Body of pancreas (tissue), 4 donors: ENCODE data around the gene MAP7D2. TPM values are rescaled to one million over a fixed set of nuclear protein-coding genes. Genes with fewer than 3 reads are reported as not detected.

ENCODE experiments used
- ATAC-seq: fragments of 150-250 bp; one replicate; pipeline ENCODE4 v1.9.1; 2016
- DNase-seq, 4 donors: peaks; one replicate each; pipeline ENCODE4 v3.0.0-alpha.2; 2019
- H3K27ac ChIP-seq, 4 donors: fragments of 200-600 bp; sonication (generic); 1 replicate in 3 of 4; 2 replicates in 1 of 4; pipeline versions ENCODE4 v1.5.1 to v1.6.1; 2016 to 2019; ENCODE audit warnings: mild to moderate bottlenecking in 1 of 4, mixed read lengths in 1 of 4, moderate library complexity in 1 of 4
- H3K27me3 ChIP-seq, 2 donors: fragments of 200-600 bp; sonication (generic); one replicate each; pipeline ENCODE4 v1.6.0; 2016; ENCODE audit warnings: mild to moderate bottlenecking in 1 of 2
- H3K36me3 ChIP-seq, 2 donors: fragments of 200-600 bp; sonication (generic); replicated peaks in 1 of 2; 2 replicates each; pipeline ENCODE4 v1.5.1; 2016; ENCODE audit warnings: low read depth in 2 of 2; ENCODE audit not compliant: insufficient read depth in 1 of 2
- H3K4me1 ChIP-seq: fragments of 200-600 bp; sonication (generic); one replicate; pipeline ENCODE4 v1.6.0; 2016
- H3K4me3 ChIP-seq, 2 donors: fragments of 200-600 bp; sonication (generic); 1 replicate in 1 of 2; 2 replicates in 1 of 2; pipeline ENCODE4 v1.5.1; 2016 to 2019
- H3K9me3 ChIP-seq, 3 donors: fragments of 200-600 bp; sonication (generic); 1 replicate in 2 of 3; 2 replicates in 1 of 3; pipeline ENCODE4 v1.5.1; 2016
- POLR2A ChIP-seq, 3 donors: fragments of 450-650 bp; IDR thresholded peaks; one replicate each; pipeline ENCODE4 v1.6.1; 2016; ENCODE audit warnings: antibody characterized with exemption in 3 of 3, mild to moderate bottlenecking in 2 of 3
- WGBS, 2 donors: methylation state at CpG; one replicate each; pipeline ENCODE4 v1.1.5; 2017; 5-methylcytosine and 5-hydroxymethylcytosine counted together
- intact Hi-C: fragments of 100-400 bp; cut with DNase I; formaldehyde crosslinking; loops from one replicate; pipeline ENCODE4 v1.15.1; 2023
- total RNA-seq, 2 donors: library from RNA; depleted of rRNA; stranded (reverse); fragments of >200 nt; gene quantifications; one replicate each; pipeline ENCODE4 v1.1.0, GENCODE V29; 2016
- TF ChIP-seq, protein P1 (sequence below), 7 experiments: fragments of 450-650 bp in 4 of 7; fragments of 200-600 bp in 3 of 7; sonication (generic) in 3 of 7; IDR thresholded peaks; one replicate each; pipeline ENCODE4 v1.5.1; 2016 to 2019; ENCODE audit warnings: antibody characterized with exemption in 7 of 7

The MAP7D2 gene
- total RNA-seq, 2 donors from 2014 or later = under 0.01 to 0.99 TPM

DNA sequence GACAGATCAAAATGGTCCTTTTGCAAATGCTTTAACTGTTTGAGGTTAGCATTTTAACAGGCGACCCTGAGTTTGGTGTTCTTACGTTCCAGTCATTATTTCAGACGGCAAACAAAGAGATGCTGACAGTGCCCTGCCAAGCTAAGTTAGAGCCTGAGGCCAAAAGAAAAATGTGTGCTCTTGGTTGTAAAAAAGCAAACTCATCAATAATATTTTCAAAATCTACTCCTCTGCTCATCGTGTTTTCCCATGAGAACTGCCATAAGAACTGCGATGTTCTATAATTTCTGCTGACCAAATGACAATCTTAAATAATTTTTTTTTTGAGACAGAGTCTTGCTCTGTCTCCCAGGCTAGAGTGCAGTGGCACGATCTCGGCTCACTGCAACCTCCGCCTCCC, 63.2 kb downstream of the MAP7D2 start:
- Histone ChIP-seq H3K4me1 (no peaks in the 10 kb centered on the region), H3K36me3 (no peaks in the 10 kb centered on the region), H3K4me3 (no peak overlapping the region), H3K27me3 (no peaks in the 10 kb centered on the region), H3K9me3 (no peaks in the 10 kb centered on the region), H3K27ac (no peak overlapping the region)
- TF ChIP-seq POLR2A (IDR thresholded peaks at IDR 0.05) = no peak
- TF ChIP-seq, protein P1, sequence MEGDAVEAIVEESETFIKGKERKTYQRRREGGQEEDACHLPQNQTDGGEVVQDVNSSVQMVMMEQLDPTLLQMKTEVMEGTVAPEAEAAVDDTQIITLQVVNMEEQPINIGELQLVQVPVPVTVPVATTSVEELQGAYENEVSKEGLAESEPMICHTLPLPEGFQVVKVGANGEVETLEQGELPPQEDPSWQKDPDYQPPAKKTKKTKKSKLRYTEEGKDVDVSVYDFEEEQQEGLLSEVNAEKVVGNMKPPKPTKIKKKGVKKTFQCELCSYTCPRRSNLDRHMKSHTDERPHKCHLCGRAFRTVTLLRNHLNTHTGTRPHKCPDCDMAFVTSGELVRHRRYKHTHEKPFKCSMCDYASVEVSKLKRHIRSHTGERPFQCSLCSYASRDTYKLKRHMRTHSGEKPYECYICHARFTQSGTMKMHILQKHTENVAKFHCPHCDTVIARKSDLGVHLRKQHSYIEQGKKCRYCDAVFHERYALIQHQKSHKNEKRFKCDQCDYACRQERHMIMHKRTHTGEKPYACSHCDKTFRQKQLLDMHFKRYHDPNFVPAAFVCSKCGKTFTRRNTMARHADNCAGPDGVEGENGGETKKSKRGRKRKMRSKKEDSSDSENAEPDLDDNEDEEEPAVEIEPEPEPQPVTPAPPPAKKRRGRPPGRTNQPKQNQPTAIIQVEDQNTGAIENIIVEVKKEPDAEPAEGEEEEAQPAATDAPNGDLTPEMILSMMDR (IDR thresholded peaks at IDR 0.05) = no peak
- WGBS, 2 donors = 81 to 83% methylated on average over 4 to 8 of the region's 8 CpGs
- intact Hi-C loops = no loop called here
- no peak for DNase-seq
- no peak for ATAC-seq

DNA sequence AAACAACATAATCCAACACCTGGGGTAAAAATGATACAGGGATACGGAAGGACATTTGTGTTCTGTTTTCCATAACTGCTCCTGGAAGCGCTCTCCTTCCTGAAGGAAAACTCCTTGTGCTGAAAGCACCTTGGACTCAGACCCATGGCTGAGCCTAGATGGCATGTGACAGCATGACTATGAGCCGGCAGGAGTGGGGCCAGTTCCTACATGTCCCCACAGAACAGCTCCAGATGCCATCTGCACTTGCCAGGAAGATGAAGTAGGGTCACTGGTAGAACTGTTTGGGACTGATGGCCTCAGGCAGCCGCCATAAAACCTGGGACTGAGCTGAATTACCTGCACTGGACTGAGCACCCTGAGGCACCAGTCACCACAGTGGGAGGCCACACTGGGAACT, 69.8 kb downstream of the MAP7D2 start:
- TF ChIP-seq, protein P1 (IDR thresholded peaks at IDR 0.05) = no peak
- TF ChIP-seq POLR2A (IDR thresholded peaks at IDR 0.05) = no peak

DNA sequence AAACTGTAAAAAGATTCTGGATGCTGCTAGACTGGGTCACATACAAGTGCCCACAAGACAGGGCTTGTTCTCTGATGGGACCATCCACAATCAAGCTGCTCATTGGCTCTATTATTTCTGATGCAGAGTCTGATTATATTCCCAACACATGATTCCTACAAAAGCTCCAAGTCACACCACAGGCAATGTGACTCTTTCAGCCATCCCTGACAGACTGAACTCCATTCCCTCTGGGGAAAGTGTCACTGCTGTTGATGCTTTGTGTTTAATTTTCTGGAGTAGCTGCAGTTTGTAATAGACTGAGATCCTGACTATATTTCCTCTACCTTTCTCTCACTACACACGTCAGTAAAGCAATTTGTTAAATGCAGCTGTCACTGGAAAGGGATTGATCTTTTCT, 70.5 kb downstream of the MAP7D2 start:
- no peaks in the 10 kb centered on the region for H3K36me3 ChIP-seq
- H3K27ac ChIP-seq = no peak overlapping the region
- no peak for TF ChIP-seq POLR2A (IDR thresholded peaks at IDR 0.05)
- TF ChIP-seq, protein P1 (IDR thresholded peaks at IDR 0.05) = no peak
- DNase-seq = no peak
- H3K27me3 ChIP-seq = no peaks in the 10 kb centered on the region
- H3K4me1 ChIP-seq = no peaks in the 10 kb centered on the region
- no peak overlapping the region for H3K4me3 ChIP-seq
- 41 to 58% methylated on average over 1 of the region's 1 CpG for WGBS, 2 donors
- H3K9me3 ChIP-seq = no peaks in the 10 kb centered on the region
- intact Hi-C loops = no loop called here
- no peak for ATAC-seq

More for the DNA sequence above, 69.8 kb downstream of the MAP7D2 start:
- intact Hi-C loops = no loop called here
- WGBS, 2 donors = 80 to 86% methylated on average over 3 of the region's 4 CpGs
- Histone ChIP-seq H3K27me3 (no peaks in the 10 kb centered on the region), H3K27ac (no peak overlapping the region), H3K36me3 (no peaks in the 10 kb centered on the region), H3K9me3 (no peaks in the 10 kb centered on the region), H3K4me1 (no peaks in the 10 kb centered on the region), H3K4me3 (no peak overlapping the region)
- no peak for ATAC-seq
- DNase-seq = no peak

DNA sequence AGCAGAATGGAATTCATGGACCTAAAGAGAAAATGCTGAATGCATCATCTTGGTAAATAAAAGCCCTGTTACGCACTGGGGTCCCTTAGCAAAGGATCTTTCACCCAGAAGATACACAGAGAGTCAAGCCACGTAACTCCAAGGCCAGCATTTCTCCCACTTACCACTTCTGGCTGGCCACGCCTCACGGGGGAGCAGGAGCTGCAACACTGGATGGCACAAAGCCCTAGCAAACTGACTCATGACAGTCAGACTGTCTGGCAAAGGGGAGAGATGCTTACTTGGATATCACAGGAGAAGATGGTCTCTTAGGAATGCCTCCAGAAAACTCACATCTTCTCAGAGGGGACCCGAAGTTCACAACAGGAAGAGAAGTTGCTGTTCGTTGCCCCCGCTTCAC, 74.5 kb downstream of the MAP7D2 start:
- TF ChIP-seq POLR2A (IDR thresholded peaks at IDR 0.05) = no peak
- TF ChIP-seq, protein P1 (IDR thresholded peaks at IDR 0.05) = no peak
- H3K36me3 ChIP-seq = no peaks in the 10 kb centered on the region
- 95 to 96% methylated on average over 2 to 7 of the region's 7 CpGs for WGBS, 2 donors
- intact Hi-C loops = no loop called here
- H3K4me1 ChIP-seq = no peaks in the 10 kb centered on the region
- ATAC-seq = no peak
- H3K4me3 ChIP-seq = no peak overlapping the region
- no peaks in the 10 kb centered on the region for H3K27me3 ChIP-seq
- H3K27ac ChIP-seq = no peak overlapping the region
- no peaks in the 10 kb centered on the region for H3K9me3 ChIP-seq
- no peak for DNase-seq

DNA sequence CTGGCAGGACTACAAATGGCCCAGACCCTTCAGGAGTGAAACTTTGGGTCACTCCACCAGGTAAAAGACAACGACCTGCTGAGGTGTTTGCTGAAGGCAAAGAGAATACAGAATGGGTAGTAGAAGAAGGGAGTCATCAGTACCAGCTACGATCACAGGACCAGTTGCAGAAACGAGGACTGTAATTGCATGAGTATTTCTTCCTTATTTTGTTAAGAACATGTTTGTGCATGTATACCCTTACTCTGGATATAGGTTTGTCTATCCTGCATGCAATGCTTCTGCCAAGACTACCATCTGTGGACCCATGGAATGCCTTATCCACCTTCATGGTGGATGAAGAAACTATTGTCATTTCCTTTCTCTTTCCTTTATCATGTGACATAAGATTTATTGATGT, 77.7 kb downstream of the MAP7D2 start:
- H3K4me3 ChIP-seq = no peak overlapping the region
- no peaks in the 10 kb centered on the region for H3K36me3 ChIP-seq
- H3K9me3 ChIP-seq = no peaks in the 10 kb centered on the region
- DNase-seq (no peak), ATAC-seq (no peak)
- no peak overlapping the region for H3K27ac ChIP-seq
- TF ChIP-seq POLR2A (IDR thresholded peaks at IDR 0.05) = no peak
- TF ChIP-seq, protein P1 (IDR thresholded peaks at IDR 0.05) = no peak
- intact Hi-C loops = no loop called here
- no peaks in the 10 kb centered on the region for H3K27me3 ChIP-seq
- 85 to 87% methylated on average over 3 of the region's 3 CpGs for WGBS, 2 donors
- no peaks in the 10 kb centered on the region for H3K4me1 ChIP-seq
